ENCODE measurements around the gene CEP170B. TPM values are rescaled to one million over a fixed set of nuclear protein-coding genes. Genes with fewer than 3 reads are reported as not detected.
A peak's percentile ranks its signal among the peaks of the same experiment; 100 is the strongest.

The CEP170B gene
- total RNA-seq, 4 donors from 2014 or later, result 1.2 to 28.8 (median 8.3) TPM

DNA sequence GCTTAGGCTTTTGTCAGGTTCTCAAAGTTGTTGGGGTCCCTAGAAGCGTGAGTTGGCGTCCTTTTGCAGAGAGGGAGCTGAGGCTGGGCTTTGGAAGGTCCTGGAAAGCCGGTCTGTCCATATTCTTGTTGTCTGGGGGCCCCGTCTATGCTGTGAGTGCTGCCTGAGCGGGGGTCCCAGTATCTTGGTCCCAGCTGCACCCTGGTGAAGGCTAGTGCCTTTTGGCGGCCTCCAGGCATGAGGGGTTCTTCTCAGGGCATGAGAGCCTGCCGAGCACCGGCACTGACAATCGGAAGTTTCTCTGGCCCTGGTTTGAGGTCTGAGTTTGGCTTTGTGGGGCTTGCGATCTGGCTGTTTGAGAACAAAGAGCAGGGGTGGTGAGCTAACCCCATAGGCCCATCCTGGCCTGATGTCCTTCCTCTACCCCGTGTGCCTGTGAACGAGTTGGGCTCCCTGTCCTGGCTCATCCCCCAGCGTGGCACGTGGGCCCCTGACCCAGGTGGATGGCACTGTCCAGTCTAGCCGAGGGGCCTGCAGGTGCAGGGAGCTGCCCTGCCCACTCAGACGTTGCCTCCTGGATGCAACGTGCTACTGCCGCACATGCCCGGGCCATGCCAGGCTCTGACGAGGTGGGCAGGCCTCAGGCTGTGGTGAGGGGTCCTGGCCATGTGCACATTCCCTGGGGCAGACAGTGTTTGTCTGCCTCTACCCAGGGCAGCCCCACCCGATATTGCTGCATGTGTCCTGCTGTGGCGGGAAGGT, 3.9 kb downstream of the CEP170B start:
- H3K9me3 ChIP-seq, result no peaks in the 10 kb centered on the region
- no peak overlapping the region for H3K27ac ChIP-seq
- TF ChIP-seq CTCF (IDR thresholded peaks at IDR 0.05) (no peak), POLR2A (IDR thresholded peaks at IDR 0.05) (no peak)
- intact Hi-C loops (cut with DNase I; ENCODE audit: low total_unique reads), result no loop called here
- peaks cover 0 to 5% of the 10 kb centered on the region in 2 donors for H3K4me1 ChIP-seq
- no peaks in the 10 kb centered on the region for H3K27me3 ChIP-seq
- DNase-seq, result no peak
- H3K36me3 ChIP-seq, result no peaks in the 10 kb centered on the region
- no peak overlapping the region for H3K4me3 ChIP-seq

DNA sequence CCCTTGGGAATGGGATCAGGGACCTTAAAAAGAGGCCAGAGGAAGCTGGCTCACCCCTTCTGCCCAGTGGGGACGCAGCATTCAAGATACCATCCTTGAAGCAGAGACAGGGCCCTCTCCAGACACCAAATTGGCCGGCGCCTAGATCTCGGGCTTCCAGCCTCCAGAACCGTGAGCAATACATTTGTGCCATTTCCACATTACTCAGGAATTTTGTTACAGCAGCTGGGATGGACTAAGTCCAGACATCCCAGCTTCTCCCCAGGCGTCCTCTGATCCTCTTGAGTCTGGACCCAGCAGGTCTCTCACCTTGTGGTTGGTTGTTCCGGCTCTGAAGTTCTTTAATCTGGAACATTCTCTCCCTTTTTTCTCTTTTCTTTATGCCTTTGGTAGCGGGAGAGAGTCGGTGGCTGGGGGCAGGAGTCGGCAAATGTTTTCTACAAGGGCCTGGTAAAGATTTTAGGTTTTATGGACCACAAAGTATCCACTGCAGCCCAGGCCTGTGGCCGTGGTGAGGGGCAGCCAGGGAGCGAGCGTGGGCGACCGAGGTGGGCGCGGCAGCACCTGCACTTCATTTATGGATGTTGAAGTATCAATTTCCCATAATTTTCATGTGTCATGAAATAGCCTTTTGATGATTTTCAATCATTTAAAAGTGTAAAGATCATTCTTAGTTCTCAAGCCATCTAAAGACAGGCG, 4.8 kb downstream of the CEP170B start:
- H3K9me3 ChIP-seq, result no peaks in the 10 kb centered on the region
- TF ChIP-seq CTCF (IDR thresholded peaks at IDR 0.05) (no peak), POLR2A (IDR thresholded peaks at IDR 0.05) (no peak)
- H3K27ac ChIP-seq, result no peak overlapping the region
- no peaks in the 10 kb centered on the region for H3K27me3 ChIP-seq
- no peak overlapping the region for H3K4me3 ChIP-seq
- H3K4me1 ChIP-seq, result peaks cover 0 to 1% of the 10 kb centered on the region in 2 donors
- intact Hi-C loops (cut with DNase I; ENCODE audit: low total_unique reads), result no loop called here
- H3K36me3 ChIP-seq, result no peaks in the 10 kb centered on the region
- DNase-seq, result no peak

DNA sequence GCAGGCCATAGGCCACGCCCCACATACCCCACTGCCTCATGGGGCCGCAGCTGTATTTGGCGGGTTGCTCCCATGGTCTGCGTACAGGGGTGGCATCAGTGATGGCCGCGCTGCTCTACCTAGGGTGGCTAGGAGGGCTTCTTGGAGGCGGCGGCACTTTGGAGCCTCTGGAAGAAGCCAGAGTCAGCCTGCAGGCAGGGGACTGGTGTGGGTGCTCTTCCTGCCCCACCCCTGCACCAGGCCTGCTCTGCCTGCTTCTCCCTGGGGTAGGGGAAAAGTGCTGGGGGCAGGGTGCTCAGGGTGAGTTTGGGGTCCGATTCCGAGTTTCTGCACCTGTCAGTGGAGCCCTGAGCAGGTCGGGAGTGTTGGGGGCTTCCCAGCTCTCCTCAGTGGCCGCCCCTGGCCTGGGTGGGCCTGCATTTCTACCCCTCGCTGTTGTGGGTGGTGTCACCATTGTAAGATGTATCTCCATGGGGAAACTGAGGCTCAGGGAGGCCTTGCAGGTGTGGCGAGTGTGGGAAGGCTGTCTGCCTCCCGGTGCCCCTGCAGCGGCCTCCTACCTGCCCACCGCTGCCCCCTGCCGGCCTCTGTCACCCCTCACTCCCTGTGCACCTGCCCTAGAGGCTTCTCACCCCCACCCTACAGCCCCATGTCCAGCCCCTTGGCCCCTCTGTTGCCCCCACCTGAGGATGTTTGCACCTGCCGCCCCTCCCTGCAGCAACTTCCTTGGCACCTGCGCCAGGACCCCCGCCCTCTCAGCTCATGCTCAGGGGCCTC, 5.5 kb downstream of the CEP170B start:
- H3K27me3 ChIP-seq, result no peaks in the 10 kb centered on the region
- no peak overlapping the region for H3K4me3 ChIP-seq
- TF ChIP-seq POLR2A (IDR thresholded peaks at IDR 0.05) (no peak), CTCF (IDR thresholded peaks at IDR 0.05) (no peak)
- DNase-seq, result peak in 1 of 2 donors; percentile 15
- no peaks in the 10 kb centered on the region for H3K9me3 ChIP-seq
- intact Hi-C loops (cut with DNase I; ENCODE audit: low total_unique reads), result no loop called here
- H3K27ac ChIP-seq, result no peak overlapping the region
- no peaks in the 10 kb centered on the region for H3K4me1 ChIP-seq
- no peaks in the 10 kb centered on the region for H3K36me3 ChIP-seq

GRCh38 chr14:104871145-104871655, 6.1 kb downstream of the CEP170B start:
- no peaks in the 10 kb centered on the region for H3K36me3 ChIP-seq
- intact Hi-C loops (cut with DNase I; ENCODE audit: low total_unique reads), result no loop called here
- no peaks in the 10 kb centered on the region for H3K27me3 ChIP-seq
- TF ChIP-seq POLR2A (IDR thresholded peaks at IDR 0.05), result no peak
- TF ChIP-seq CTCF (IDR thresholded peaks at IDR 0.05), result no peak
- H3K27ac ChIP-seq, result no peak overlapping the region
- no peak overlapping the region for H3K4me3 ChIP-seq
- H3K9me3 ChIP-seq, result no peaks in the 10 kb centered on the region
- no peak for DNase-seq
- no peaks in the 10 kb centered on the region for H3K4me1 ChIP-seq

Data from uterus (tissue), 4 donors.